HG03045 (cell line): ENCODE results near the gene C17orf114.
A peak's percentile ranks its signal among the peaks of the same experiment; 100 is the strongest.

Experiments
- ATAC-seq: cut with Tn5 transposase; IDR thresholded peaks from one replicate; pipeline ENCODE4 v1.9.1; 2021; ENCODE audit warnings: mild to moderate bottlenecking, moderate library complexity; ENCODE audit not compliant: unreplicated experiment

C17orf114 gene

GRCh38 chr17:4823373-4824089, 21.4 kb upstream of the C17orf114 start:
- ATAC-seq, result no peak

- no peak for ATAC-seq
Observed at GRCh38 chr17:4822835-4823234, 20.7 kb upstream of the C17orf114 start.

- ATAC-seq, result no peak
Observed at GRCh38 chr17:4818276-4818675, 16.1 kb upstream of the C17orf114 start.

- ATAC-seq, result no peak
Observed at GRCh38 chr17:4816826-4817225, 14.7 kb upstream of the C17orf114 start.

GRCh38 chr17:4815043-4815675, 13.0 kb upstream of the C17orf114 start:
- ATAC-seq, result no peak

GRCh38 chr17:4812690-4813089, 10.6 kb upstream of the C17orf114 start:
- no peak for ATAC-seq

- no peak for ATAC-seq
Observed at GRCh38 chr17:4811471-4811870, 9.3 kb upstream of the C17orf114 start.

GRCh38 chr17:4810696-4811290, 8.7 kb upstream of the C17orf114 start:
- ATAC-seq, result no peak

- ATAC-seq, result no peak
Observed at GRCh38 chr17:4808378-4808767, 6.2 kb upstream of the C17orf114 start.

- no peak for ATAC-seq
Observed at GRCh38 chr17:4807605-4808377, 5.7 kb upstream of the C17orf114 start.

GRCh38 chr17:4806777-4807604, 4.9 kb upstream of the C17orf114 start, which contains the start of gene PLD2:
Gene PLD2 (plus strand): TSS chr17:4807152. CDS start chr17:4807773, 621 bp downstream.
- peak; percentile 92 for ATAC-seq

- no peak for ATAC-seq
Observed at GRCh38 chr17:4806456-4806776, 4.3 kb upstream of the C17orf114 start.

- no peak for ATAC-seq
Observed at GRCh38 chr17:4800462-4801196, 1.5 kb downstream of the C17orf114 start.

- no peak for ATAC-seq
Observed at GRCh38 chr17:4796552-4796920, 5.6 kb downstream of the C17orf114 start.

GRCh38 chr17:4795168-4795567, 7.0 kb downstream of the C17orf114 start:
- ATAC-seq, result no peak

GRCh38 chr17:4790705-4791088, 11.4 kb downstream of the C17orf114 start:
- ATAC-seq, result no peak

GRCh38 chr17:4789951-4790704, 12.0 kb downstream of the C17orf114 start:
- ATAC-seq, result peak; percentile 76

- no peak for ATAC-seq
Observed at GRCh38 chr17:4789701-4789950, 12.5 kb downstream of the C17orf114 start.

- no peak for ATAC-seq
Observed at GRCh38 chr17:4788807-4789700, 13.1 kb downstream of the C17orf114 start, which contains the start of gene GLTPD2. Gene GLTPD2 (plus strand): TSS chr17:4788964. CDS start chr17:4789012, 48 bp downstream.
